Ascending aorta (tissue), 2 donors: ENCODE data around the gene ABHD2. TPM values are rescaled to one million over a fixed set of nuclear protein-coding genes. Genes with fewer than 3 reads are reported as not detected.
A peak's percentile ranks its signal among the peaks of the same experiment; 100 is the strongest.
"Not testable (repeated sequence)": the region's sequence is repeated elsewhere in the genome, so short reads cannot be mapped to it uniquely, and the experiment has no call there.

Experiments
- DNase-seq, 2 donors: peaks; one replicate each; pipeline ENCODE4 v3.0.0-alpha.2; 2019; ENCODE audit warnings: low spot score in 2 of 2
- H3K27ac ChIP-seq, 2 donors: fragments of 200-600 bp; sonication (generic); one replicate each; pipeline ENCODE4 v1.5.1; 2016 to 2017; ENCODE audit warnings: mild to moderate bottlenecking in 1 of 2
- H3K27me3 ChIP-seq: fragments of 200-600 bp; sonication (generic); one replicate; pipeline ENCODE4 v1.5.1; 2017
- H3K36me3 ChIP-seq, 2 donors: fragments of 200-600 bp; sonication (generic); one replicate each; pipeline ENCODE4 v1.5.1; 2016
- H3K4me1 ChIP-seq, 2 donors: fragments of 200-600 bp; sonication (generic); one replicate each; pipeline ENCODE4 v1.5.1; 2016 to 2017; ENCODE audit warnings: mild to moderate bottlenecking in 1 of 2
- H3K4me3 ChIP-seq, 2 donors: fragments of 200-600 bp; sonication (generic); one replicate each; pipeline ENCODE4 v1.5.1; 2016 to 2017; ENCODE audit warnings: mild to moderate bottlenecking in 1 of 2
- H3K9me3 ChIP-seq, 2 donors: fragments of 200-600 bp; sonication (generic); one replicate each; pipeline ENCODE4 v1.5.1; 2016
- intact Hi-C: fragments of 100-400 bp; cut with DNase I; formaldehyde crosslinking; loops from one replicate; pipeline ENCODE4 v1.15.1; 2023
- total RNA-seq: library from RNA; depleted of rRNA; stranded (reverse); fragments of >200 nt; gene quantifications from one replicate; pipeline ENCODE4 v1.1.0, GENCODE V29; 2016
- TF ChIP-seq, protein P1 (sequence below), 3 experiments: fragments of 200-600 bp in 2 of 3; fragments of 450-650 bp in 1 of 3; sonication (generic) in 2 of 3; IDR thresholded peaks; one replicate each; pipeline ENCODE4 v1.5.1; 2016 to 2019; ENCODE audit warnings: antibody characterized with exemption in 3 of 3, mild to moderate bottlenecking in 1 of 3, moderate library complexity in 1 of 3

ABHD2 gene
- total RNA-seq, 1 donor from 2014 or later, result 228 TPM

DNA sequence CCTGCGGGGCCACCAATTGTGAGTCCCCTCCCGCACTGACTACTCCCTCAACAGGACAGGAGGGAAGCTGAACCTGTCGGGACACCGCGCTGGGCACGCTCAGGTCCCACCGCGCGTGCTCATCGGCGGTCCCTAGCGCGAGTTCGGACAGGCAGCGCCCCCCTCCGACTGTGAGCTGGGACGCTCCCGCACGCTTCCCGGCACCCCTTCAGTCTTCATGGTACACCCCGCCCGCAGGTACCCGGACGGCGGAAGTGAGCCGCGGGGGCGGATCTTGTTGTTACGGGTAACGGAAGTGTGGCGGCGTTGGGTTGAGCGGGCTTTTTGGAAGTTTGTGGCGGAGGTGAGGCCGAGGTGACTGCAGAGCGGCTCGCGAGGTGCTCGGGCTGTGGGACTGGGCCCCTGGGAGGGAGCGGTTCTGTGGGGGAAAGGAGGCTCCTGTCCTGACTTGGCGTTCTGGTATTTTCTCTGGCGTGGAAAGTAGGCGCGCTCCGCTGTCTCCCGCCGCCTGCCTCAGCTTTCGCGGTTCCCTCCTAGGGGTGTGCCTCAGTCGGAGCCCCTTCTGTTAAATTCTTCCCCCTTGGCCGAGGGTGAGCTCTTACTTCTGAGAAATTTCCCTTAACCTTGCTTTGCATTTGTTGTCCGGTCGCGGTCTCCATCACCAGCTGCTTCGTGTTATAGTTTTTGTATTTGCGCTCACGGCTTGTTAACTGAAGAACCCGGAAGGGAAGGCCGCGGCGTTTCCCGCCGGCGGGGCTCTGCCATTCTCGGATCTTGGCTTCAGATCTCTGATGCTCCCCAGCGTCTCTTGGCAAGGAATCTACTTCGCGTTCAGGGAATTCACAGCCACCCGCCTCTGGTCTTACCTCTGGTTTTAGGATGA, 155.7 kb downstream of the ABHD2 start, which contains the start of gene FANCI:
Gene FANCI, plus strand, starts transcription at position 289 of the 883 bp plus-strand sequence. CDS start 3,669 bp downstream, outside the sequence.
- peak; percentile 83 to 97 for DNase-seq
- TF ChIP-seq, protein P1, sequence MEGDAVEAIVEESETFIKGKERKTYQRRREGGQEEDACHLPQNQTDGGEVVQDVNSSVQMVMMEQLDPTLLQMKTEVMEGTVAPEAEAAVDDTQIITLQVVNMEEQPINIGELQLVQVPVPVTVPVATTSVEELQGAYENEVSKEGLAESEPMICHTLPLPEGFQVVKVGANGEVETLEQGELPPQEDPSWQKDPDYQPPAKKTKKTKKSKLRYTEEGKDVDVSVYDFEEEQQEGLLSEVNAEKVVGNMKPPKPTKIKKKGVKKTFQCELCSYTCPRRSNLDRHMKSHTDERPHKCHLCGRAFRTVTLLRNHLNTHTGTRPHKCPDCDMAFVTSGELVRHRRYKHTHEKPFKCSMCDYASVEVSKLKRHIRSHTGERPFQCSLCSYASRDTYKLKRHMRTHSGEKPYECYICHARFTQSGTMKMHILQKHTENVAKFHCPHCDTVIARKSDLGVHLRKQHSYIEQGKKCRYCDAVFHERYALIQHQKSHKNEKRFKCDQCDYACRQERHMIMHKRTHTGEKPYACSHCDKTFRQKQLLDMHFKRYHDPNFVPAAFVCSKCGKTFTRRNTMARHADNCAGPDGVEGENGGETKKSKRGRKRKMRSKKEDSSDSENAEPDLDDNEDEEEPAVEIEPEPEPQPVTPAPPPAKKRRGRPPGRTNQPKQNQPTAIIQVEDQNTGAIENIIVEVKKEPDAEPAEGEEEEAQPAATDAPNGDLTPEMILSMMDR (IDR thresholded peaks at IDR 0.05), result peak; percentile 35 to 66 (median 35)
- Histone ChIP-seq H3K27ac (peak within 1 kb of the TSS; percentile 24), H3K4me3 (peak within 1 kb of the TSS; percentile 77 to 83), H3K27me3 (no peaks in the 10 kb centered on the region), H3K36me3 (no peaks in the 10 kb centered on the region), H3K4me1 (peaks cover 5 to 10% of the 10 kb centered on the region in 2 donors), H3K9me3 (no peaks in the 10 kb centered on the region)
- intact Hi-C loops, result loop anchor here (2.0 to 5.0 kb wide), 5 partner anchors 37 to 349 kb away; partner anchors contain the start of genes HAPLN3 and POLG

DNA sequence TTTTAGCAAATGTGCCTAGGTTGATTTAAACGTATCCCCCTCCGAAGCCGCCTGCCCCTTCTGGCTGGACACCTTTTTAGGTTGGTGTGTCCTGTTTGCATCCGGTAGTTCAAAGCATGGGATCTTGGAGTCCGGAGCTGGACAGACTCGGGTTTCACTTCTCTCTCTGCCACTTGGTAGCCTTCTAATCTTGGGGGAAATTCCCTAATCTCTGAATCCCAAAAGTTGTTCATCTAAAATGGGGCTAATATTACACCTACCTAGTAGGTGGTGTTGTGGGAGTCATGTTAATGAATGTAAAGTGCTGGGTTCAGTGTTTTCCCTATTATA, 156.3 kb downstream of the ABHD2 start:
- intact Hi-C loops, result loop anchor here (5.0 kb wide), 2 partner anchors 187 to 227 kb away; no protein-coding TSS in a partner anchor
- H3K9me3 ChIP-seq, result no peaks in the 10 kb centered on the region
- H3K27me3 ChIP-seq, result no peaks in the 10 kb centered on the region
- H3K4me3 ChIP-seq, result peak overlapping the region; percentile 77 to 83
- no peak overlapping the region for H3K27ac ChIP-seq
- TF ChIP-seq, protein P1 (IDR thresholded peaks at IDR 0.05), result no peak
- peaks cover 5 to 10% of the 10 kb centered on the region in 2 donors for H3K4me1 ChIP-seq
- DNase-seq, result no peak
- no peaks in the 10 kb centered on the region for H3K36me3 ChIP-seq

DNA sequence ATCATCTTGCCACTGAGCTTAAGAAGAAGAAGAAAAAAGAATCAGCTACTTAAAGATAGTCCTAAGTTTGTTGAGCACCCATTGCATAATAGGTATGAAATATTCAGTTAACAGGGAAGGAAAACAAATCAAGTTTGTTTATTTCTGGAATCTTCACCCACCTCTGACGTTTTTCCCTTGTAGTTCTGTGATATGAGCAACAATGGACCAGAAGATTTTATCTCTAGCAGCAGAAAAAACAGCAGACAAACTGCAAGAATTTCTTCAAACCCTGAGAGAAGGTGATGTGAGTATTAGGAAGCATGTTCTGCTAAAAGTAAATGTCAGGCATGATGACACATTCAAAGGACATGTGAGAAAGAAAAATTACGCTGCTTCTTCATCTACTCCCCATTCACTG, 159.2 kb downstream of the ABHD2 start:
- TF ChIP-seq, protein P1 (IDR thresholded peaks at IDR 0.05), result no peak
- intact Hi-C loops, result no loop called here
- Histone ChIP-seq H3K27me3 (no peaks in the 10 kb centered on the region), H3K36me3 (no peaks in the 10 kb centered on the region), H3K27ac (no peak overlapping the region), H3K9me3 (no peaks in the 10 kb centered on the region), H3K4me1 (peaks cover 5 to 10% of the 10 kb centered on the region in 2 donors), H3K4me3 (no peak overlapping the region)
- no peak for DNase-seq

DNA sequence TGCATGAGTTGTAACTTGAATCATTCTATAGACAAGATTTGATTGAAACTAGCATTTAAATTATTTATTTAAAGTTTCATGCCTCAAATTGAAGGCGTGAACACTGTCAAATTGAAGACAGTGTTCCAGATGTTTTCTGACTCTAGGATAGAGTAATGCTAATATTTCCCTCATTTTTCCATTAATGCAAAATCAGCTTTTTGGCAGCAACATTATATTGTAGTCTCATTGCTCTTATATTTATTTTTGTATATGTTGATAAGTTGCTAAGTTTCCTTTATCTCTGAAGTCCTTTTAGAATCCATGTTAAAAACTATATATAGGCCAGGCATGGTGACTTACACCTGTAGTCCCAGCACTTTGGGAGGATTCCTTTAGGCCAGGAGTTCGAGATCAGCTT, 160.3 kb downstream of the ABHD2 start:
- H3K4me1 ChIP-seq, result peaks cover 5 to 7% of the 10 kb centered on the region in 2 donors
- DNase-seq, result no peak
- intact Hi-C loops, result no loop called here
- no peaks in the 10 kb centered on the region for H3K9me3 ChIP-seq
- H3K27ac ChIP-seq, result no peak overlapping the region
- H3K4me3 ChIP-seq, result no peak overlapping the region
- no peaks in the 10 kb centered on the region for H3K36me3 ChIP-seq
- no peaks in the 10 kb centered on the region for H3K27me3 ChIP-seq
- TF ChIP-seq, protein P1 (IDR thresholded peaks at IDR 0.05), result no peak

DNA sequence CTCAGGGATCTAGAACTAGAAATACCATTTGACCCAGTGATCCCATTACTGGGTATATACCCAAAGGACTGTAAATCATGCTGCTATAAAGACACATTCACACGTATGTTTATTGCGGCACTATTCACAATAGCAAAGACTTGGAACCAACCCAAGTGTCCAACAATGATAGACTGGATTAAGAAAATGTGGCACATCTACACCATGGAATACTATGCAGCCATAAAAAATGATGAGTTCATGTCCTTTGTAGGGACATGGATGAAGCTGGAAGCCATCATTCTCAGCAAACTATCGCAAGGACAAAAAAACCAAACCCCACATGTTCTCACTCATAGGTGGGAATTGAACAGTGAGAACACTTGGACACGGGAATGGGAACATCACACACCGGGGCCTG, 161.9 kb downstream of the ABHD2 start:
- H3K27ac ChIP-seq, H3K4me1 ChIP-seq, DNase-seq, H3K4me3 ChIP-seq, H3K36me3 ChIP-seq, H3K27me3 ChIP-seq, H3K9me3 ChIP-seq, intact Hi-C loops: not testable (repeated sequence)

Other genes with a start within 250 kb of the ABHD2 start
- 189 TPM for gene HAPLN3, start 192.9 kb upstream of the ABHD2 start, total RNA-seq
- gene MFGE8, start 175.1 kb upstream of the ABHD2 start, total RNA-seq, result 1,738 TPM
- not detected for gene RLBP1, start 133.1 kb downstream of the ABHD2 start, total RNA-seq
- not detected for gene FANCI, start 155.5 kb downstream of the ABHD2 start, total RNA-seq
- gene POLG, start 246.4 kb downstream of the ABHD2 start, total RNA-seq, result 69.1 TPM